ENCODE measurements around the gene PAX5.

- no peak for TF ChIP-seq ZNF532 (CRISPR knock-in tag; IDR thresholded peaks at IDR 0.05; ENCODE audit: borderline replicate concordance)
- TF ChIP-seq CTCF (IDR thresholded peaks at IDR 0.05) = no peak
- no peak for TF ChIP-seq ZNF232 (CRISPR knock-in tag; IDR thresholded peaks at IDR 0.05)
- no peak for TF ChIP-seq E2F4 (CRISPR knock-in tag; IDR thresholded peaks at IDR 0.05; ENCODE audit: borderline replicate concordance, low read depth)
- no peak for TF ChIP-seq HMGXB4 (CRISPR knock-in tag; IDR thresholded peaks at IDR 0.05)
- TF ChIP-seq STAT6 (CRISPR knock-in tag; conservative IDR thresholded peaks at IDR 0.05; ENCODE audit: low read depth) = no peak
- no peak for TF ChIP-seq MLX (CRISPR knock-in tag; IDR thresholded peaks at IDR 0.05)
- TF ChIP-seq MAX (CRISPR knock-in tag; IDR thresholded peaks at IDR 0.05) = no peak
- TF ChIP-seq SOX15 (CRISPR knock-in tag; IDR thresholded peaks at IDR 0.05) = no peak
- no peak for TF ChIP-seq CDX4 (CRISPR knock-in tag; IDR thresholded peaks at IDR 0.05; ENCODE audit: borderline replicate concordance)
- TF ChIP-seq FOXK1 (CRISPR knock-in tag; IDR thresholded peaks at IDR 0.05) = no peak
These were observed 16.5 kb downstream of the PAX5 start for GRCh38 chr9:37017546-37017945.

All from WTC11 (cell line).